Activated CD4-positive, alpha-beta T cell treated with anti-CD3 and anti-CD28 coated beads, Interleukin-2, amount 10 ng/mL, durations not matched to agents 24 days and 14 days (primary cell): ENCODE data around the gene KRI1. TPM values are rescaled to one million over a fixed set of nuclear protein-coding genes. Genes with fewer than 3 reads are reported as not detected.
"Not testable (repeated sequence)": the region's sequence is repeated elsewhere in the genome, so short reads cannot be mapped to it uniquely, and the experiment has no call there.

Experiments used
- DNase-seq: peaks from one replicate; pipeline ENCODE4 v3.0.0; 2022
- H3K27ac Mint-ChIP-seq: one replicate; pipeline ENCODE4 v1.8.0; 2022; ENCODE audit warnings: mild to moderate bottlenecking, mixed read lengths
- H3K27me3 Mint-ChIP-seq: one replicate; pipeline ENCODE4 v1.8.0; 2022; ENCODE audit warnings: mixed read lengths
- H3K36me3 Mint-ChIP-seq: one replicate; pipeline ENCODE4 v1.8.0; 2022; ENCODE audit warnings: low read depth, mild to moderate bottlenecking, mixed read lengths
- H3K4me1 Mint-ChIP-seq: one replicate; pipeline ENCODE4 v1.8.0; 2021; ENCODE audit warnings: mixed read lengths
- H3K4me3 Mint-ChIP-seq: one replicate; pipeline ENCODE4 v1.8.0; 2022; ENCODE audit warnings: mild to moderate bottlenecking, moderate library complexity, mixed read lengths
- H3K9me3 Mint-ChIP-seq: one replicate; pipeline ENCODE4 v1.8.0; 2021; ENCODE audit warnings: mixed read lengths
- intact Hi-C: fragments of 100-400 bp; cut with micrococcal nuclease; formaldehyde crosslinking; loops from one replicate; pipeline ENCODE4 v1.15.1; 2023
- total RNA-seq: library from RNA; stranded (reverse); gene quantifications from 2 replicates; pipeline ENCODE4 v1.2.3, GENCODE V29; 2022

KRI1 gene
- total RNA-seq, 1 donor from 2014 or later, result 90.6 TPM

DNA sequence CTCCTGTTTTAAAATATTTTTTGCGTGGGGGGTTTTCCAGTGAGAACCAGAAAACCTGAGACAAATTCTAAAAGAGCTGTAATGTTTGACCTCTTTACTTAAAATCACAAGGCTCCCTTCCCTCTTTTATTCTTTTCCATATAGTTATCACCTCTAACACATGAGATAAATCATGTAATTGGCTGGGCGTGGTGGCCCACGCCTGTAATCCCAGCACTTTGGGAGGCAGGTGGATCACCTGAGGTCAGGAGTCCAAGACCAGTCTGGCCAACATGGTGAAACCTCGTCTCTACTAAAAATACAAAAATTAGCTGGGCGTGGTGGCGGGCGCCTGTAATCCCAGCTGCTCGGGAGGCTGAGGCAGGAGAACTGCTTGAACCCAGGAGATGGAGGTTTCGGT lies 14.8 kb downstream of the KRI1 start:
- H3K27ac Mint-ChIP-seq, H3K9me3 Mint-ChIP-seq, H3K4me3 Mint-ChIP-seq, DNase-seq, H3K27me3 Mint-ChIP-seq: not testable (repeated sequence)
- Mint-ChIP-seq H3K36me3 (peaks cover 55% of the 10 kb centered on the region), H3K4me1 (peaks cover 43% of the 10 kb centered on the region)
- intact Hi-C loops, result loop anchor here (5.0 kb wide), 1 partner anchor 39 kb away; no protein-coding TSS in a partner anchor

DNA sequence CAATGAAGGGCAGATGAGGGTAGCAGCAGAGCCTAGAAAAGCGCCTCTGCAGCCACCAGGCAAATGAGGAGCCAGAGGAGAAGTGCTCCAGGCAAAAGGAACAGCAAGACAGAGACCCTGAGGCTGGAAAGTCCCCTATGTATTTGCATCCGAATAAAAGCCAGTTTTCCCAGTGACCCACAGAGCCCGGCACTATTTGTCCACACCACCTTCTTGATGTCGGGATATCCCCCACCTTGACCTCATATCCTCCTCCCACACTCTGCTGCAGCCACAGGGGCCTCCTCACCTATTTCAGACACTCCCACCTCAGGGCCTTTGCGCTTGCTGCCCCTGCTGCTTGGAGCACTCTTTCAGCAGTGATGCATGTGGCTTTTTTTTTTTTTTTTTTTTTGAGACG lies 15.5 kb downstream of the KRI1 start:
- Mint-ChIP-seq H3K9me3 (no peaks in the 10 kb centered on the region), H3K27ac (no peak overlapping the region), H3K27me3 (no peaks in the 10 kb centered on the region), H3K4me1 (peaks cover 38% of the 10 kb centered on the region), H3K36me3 (peaks cover 51% of the 10 kb centered on the region), H3K4me3 (no peak overlapping the region)
- DNase-seq, result no peak
- intact Hi-C loops, result loop anchor here (5.0 kb wide), 1 partner anchor 38 kb away; no protein-coding TSS in a partner anchor

- Mint-ChIP-seq H3K27me3 (no peaks in the 10 kb centered on the region), H3K4me3 (no peak overlapping the region), H3K27ac (no peak overlapping the region), H3K36me3 (peaks cover 49% of the 10 kb centered on the region), H3K9me3 (no peaks in the 10 kb centered on the region), H3K4me1 (peaks cover 38% of the 10 kb centered on the region)
- DNase-seq, result no peak
- intact Hi-C loops, result loop anchor here (5.0 kb wide), 1 partner anchor 37 kb away; no protein-coding TSS in a partner anchor
Observed at GRCh38 chr19:10549733-10550132, 16.1 kb downstream of the KRI1 start.

- Mint-ChIP-seq H3K27ac (no peak overlapping the region), H3K36me3 (peaks cover 43% of the 10 kb centered on the region)
Observed at GRCh38 chr19:10548746-10549276, 17.0 kb downstream of the KRI1 start.

GRCh38 chr19:10546817-10547216 lies 19.0 kb downstream of the KRI1 start:
- Mint-ChIP-seq H3K27me3 (no peaks in the 10 kb centered on the region), H3K36me3 (peaks cover 27% of the 10 kb centered on the region), H3K27ac (no peak overlapping the region), H3K9me3 (no peaks in the 10 kb centered on the region), H3K4me3 (no peak overlapping the region), H3K4me1 (peaks cover 17% of the 10 kb centered on the region)
- DNase-seq, result no peak
- intact Hi-C loops, result no loop called here

More at GRCh38 chr19:10548746-10549276, 17.0 kb downstream of the KRI1 start:
- no peak for DNase-seq
- Mint-ChIP-seq H3K4me1 (peaks cover 29% of the 10 kb centered on the region), H3K4me3 (no peak overlapping the region), H3K27me3 (no peaks in the 10 kb centered on the region), H3K9me3 (no peaks in the 10 kb centered on the region)
- intact Hi-C loops, result no loop called here

- H3K9me3 Mint-ChIP-seq, result no peaks in the 10 kb centered on the region
- H3K27me3 Mint-ChIP-seq, result peaks cover 7% of the 10 kb centered on the region
- H3K4me1 Mint-ChIP-seq, result peaks cover 13% of the 10 kb centered on the region
- DNase-seq, result no peak
- peak overlapping the region; percentile 84 for H3K27ac Mint-ChIP-seq
- H3K4me3 Mint-ChIP-seq, result peak overlapping the region; percentile 90
- H3K36me3 Mint-ChIP-seq, result peaks cover 17% of the 10 kb centered on the region
- intact Hi-C loops, result no loop called here
Observed at GRCh38 chr19:10544753-10545251, 21.0 kb downstream of the KRI1 start.

DNA sequence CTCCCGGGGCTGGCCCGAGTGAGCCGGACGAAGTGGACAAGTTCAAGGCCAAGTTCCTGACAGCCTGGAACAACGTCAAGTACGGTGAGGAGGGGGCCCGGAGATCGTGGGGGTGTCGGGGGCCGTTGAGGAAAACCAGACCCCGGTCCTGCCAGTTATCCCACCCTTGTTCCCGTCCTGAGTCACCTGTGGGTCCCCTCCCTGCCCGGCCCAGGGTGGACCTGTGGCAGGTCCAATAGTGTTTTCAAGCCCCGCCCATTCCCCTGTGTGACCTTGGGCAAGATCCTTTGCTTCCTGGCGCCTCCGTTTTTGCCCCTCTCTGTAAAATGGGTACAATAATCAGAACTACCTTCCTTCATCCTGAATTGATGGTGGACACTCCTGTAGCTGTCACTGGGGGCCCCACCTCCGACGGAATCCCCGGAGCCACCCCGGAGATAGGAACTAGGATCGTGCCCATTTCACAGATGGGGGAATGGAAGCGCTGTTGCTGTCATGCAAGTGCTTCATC lies 21.5 kb downstream of the KRI1 start:
- DNase-seq, result peak; percentile 77
- Mint-ChIP-seq H3K36me3 (peaks cover 15% of the 10 kb centered on the region), H3K27ac (peak overlapping the region; percentile 84), H3K4me3 (peak overlapping the region; percentile 90), H3K9me3 (no peaks in the 10 kb centered on the region), H3K27me3 (peaks cover 8% of the 10 kb centered on the region), H3K4me1 (peaks cover 13% of the 10 kb centered on the region)
- intact Hi-C loops, result no loop called here

- peaks cover 10% of the 10 kb centered on the region for H3K36me3 Mint-ChIP-seq
- peaks cover 13% of the 10 kb centered on the region for H3K27me3 Mint-ChIP-seq
- H3K4me3 Mint-ChIP-seq, result peak within 1 kb of the TSS; percentile 90
- H3K27ac Mint-ChIP-seq, result peak within 1 kb of the TSS; percentile 84
- no peaks in the 10 kb centered on the region for H3K9me3 Mint-ChIP-seq
- peaks cover 13% of the 10 kb centered on the region for H3K4me1 Mint-ChIP-seq
- DNase-seq, result peak; percentile 93
- intact Hi-C loops, result loop anchor here (1.0 to 2.0 kb wide), 2 partner anchors 25 to 29 kb away; partner anchors contain the start of gene CDKN2D
Observed at GRCh38 chr19:10543420-10544241, 22.2 kb downstream of the KRI1 start, which contains the start of gene ATG4D. ATG4D (plus strand) TSS chr19:10543904; CDS start chr19:10544091, 187 bp downstream.

GRCh38 chr19:10543059-10543419 lies 22.8 kb downstream of the KRI1 start:
- H3K4me1 Mint-ChIP-seq, result peaks cover 13% of the 10 kb centered on the region
- peaks cover 5% of the 10 kb centered on the region for H3K36me3 Mint-ChIP-seq
- peak overlapping the region; percentile 79 for H3K4me3 Mint-ChIP-seq
- H3K27ac Mint-ChIP-seq, result no peak overlapping the region
- H3K27me3 Mint-ChIP-seq, result peaks cover 19% of the 10 kb centered on the region
- H3K9me3 Mint-ChIP-seq, result no peaks in the 10 kb centered on the region
- intact Hi-C loops, result loop anchor here (1.0 to 2.0 kb wide), 2 partner anchors 26 to 29 kb away; partner anchors contain the start of gene CDKN2D
- DNase-seq, result no peak

- H3K9me3 Mint-ChIP-seq, intact Hi-C loops: not testable (repeated sequence)
- H3K27me3 Mint-ChIP-seq, result peaks cover 31% of the 10 kb centered on the region
Observed at GRCh38 chr19:10539016-10539415, 26.8 kb downstream of the KRI1 start.

DNA sequence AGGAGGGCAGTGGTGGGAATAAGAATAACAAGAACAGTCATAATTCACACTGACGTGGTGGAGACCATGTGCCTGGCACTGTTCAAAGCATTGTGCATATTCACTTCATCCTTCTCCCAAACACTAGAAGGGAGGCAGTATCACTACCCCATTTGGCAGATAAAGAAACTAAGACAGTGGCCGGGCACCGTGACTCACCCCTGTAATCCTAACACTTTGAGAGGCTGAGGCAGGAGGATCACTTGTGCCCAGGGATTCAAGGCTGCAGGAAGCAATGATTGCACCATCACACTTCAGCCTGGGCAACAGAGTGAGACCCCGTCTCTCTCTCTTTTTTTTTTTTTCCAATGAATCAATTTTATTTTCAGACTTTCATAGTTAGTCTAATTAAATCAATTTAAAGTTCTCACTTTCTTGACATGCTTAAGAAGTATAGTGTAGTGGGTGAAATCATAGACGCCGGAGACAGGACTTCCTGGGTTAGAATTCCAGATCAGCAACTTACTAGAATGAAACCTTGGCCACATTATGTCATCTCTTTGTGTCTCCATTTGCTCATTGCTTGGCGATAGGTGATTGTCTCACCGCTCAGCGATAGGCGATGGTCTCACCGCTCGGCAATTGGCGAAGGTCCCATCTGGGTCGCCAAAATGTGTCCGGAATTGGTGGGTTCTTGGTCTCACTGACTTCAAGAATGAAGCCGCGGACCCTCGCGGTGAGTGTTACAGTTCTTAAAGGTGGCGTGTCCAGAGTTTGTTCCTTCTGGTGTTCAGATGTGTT lies 27.4 kb downstream of the KRI1 start:
- Mint-ChIP-seq H3K27me3 (peaks cover 31% of the 10 kb centered on the region), H3K36me3 (no peaks in the 10 kb centered on the region), H3K27ac (no peak overlapping the region), H3K9me3 (no peaks in the 10 kb centered on the region), H3K4me3 (no peak overlapping the region), H3K4me1 (peaks cover 5% of the 10 kb centered on the region)
- no peak for DNase-seq
- intact Hi-C loops, result no loop called here

More at GRCh38 chr19:10539016-10539415, 26.8 kb downstream of the KRI1 start:
- H3K4me1 Mint-ChIP-seq, H3K4me3 Mint-ChIP-seq, H3K27ac Mint-ChIP-seq, H3K36me3 Mint-ChIP-seq: not testable (repeated sequence)
- DNase-seq, result peak; percentile 50

GRCh38 chr19:10537668-10538067 lies 28.1 kb downstream of the KRI1 start:
- no peaks in the 10 kb centered on the region for H3K9me3 Mint-ChIP-seq
- H3K4me1 Mint-ChIP-seq, result peaks cover 3% of the 10 kb centered on the region
- H3K4me3 Mint-ChIP-seq, result no peak overlapping the region
- DNase-seq, result no peak
- H3K27ac Mint-ChIP-seq, result no peak overlapping the region
- peaks cover 32% of the 10 kb centered on the region for H3K27me3 Mint-ChIP-seq
- H3K36me3 Mint-ChIP-seq, result no peaks in the 10 kb centered on the region
- intact Hi-C loops, result no loop called here

GRCh38 chr19:10535613-10536012 lies 30.2 kb downstream of the KRI1 start:
- DNase-seq, result no peak
- Mint-ChIP-seq H3K9me3 (no peaks in the 10 kb centered on the region), H3K4me1 (no peaks in the 10 kb centered on the region), H3K27ac (no peak overlapping the region), H3K27me3 (peaks cover 37% of the 10 kb centered on the region), H3K4me3 (no peak overlapping the region), H3K36me3 (no peaks in the 10 kb centered on the region)
- intact Hi-C loops, result no loop called here
